Hematopoietic multipotent progenitor cell (in vitro differentiated cells): Measurements from ENCODE around the gene CASZ1. TPM values are rescaled to one million over a fixed set of nuclear protein-coding genes. Genes with fewer than 3 reads are reported as not detected.

Experiments used
- DNase-seq, 3 donors: peaks; one replicate each; pipeline ENCODE4 v3.0.0-alpha.2; 2011 to 2015; ENCODE audit warnings: low read depth in 2 of 3, low spot score in 2 of 3
- total RNA-seq: library from RNA; depleted of rRNA; stranded (reverse); fragments of >200 nt; gene quantifications from one replicate; pipeline ENCODE4 v1.2.3, GENCODE V29; 2012

The CASZ1 gene
- total RNA-seq, 1 donor, result 6.2 TPM

- DNase-seq, result no peak
Measured at GRCh38 chr1:10662090-10662688, 134.3 kb downstream of the CASZ1 start.

GRCh38 chr1:10661453-10661852 is 135.0 kb downstream of the CASZ1 start:
- DNase-seq, result no peak

GRCh38 chr1:10659646-10660540 is 136.6 kb downstream of the CASZ1 start:
- DNase-seq, result no peak

- no peak for DNase-seq
Measured at GRCh38 chr1:10659218-10659617, 137.2 kb downstream of the CASZ1 start.

GRCh38 chr1:10658396-10659066 is 137.9 kb downstream of the CASZ1 start:
- no peak for DNase-seq

GRCh38 chr1:10657088-10657847 is 139.2 kb downstream of the CASZ1 start:
- no peak for DNase-seq

GRCh38 chr1:10656431-10656830 is 140.0 kb downstream of the CASZ1 start:
- no peak for DNase-seq

GRCh38 chr1:10655002-10655401 is 141.4 kb downstream of the CASZ1 start:
- no peak for DNase-seq

- DNase-seq, result no peak
Measured at GRCh38 chr1:10653370-10654125, 142.9 kb downstream of the CASZ1 start.

GRCh38 chr1:10652626-10653025 is 143.8 kb downstream of the CASZ1 start:
- DNase-seq, result no peak

GRCh38 chr1:10651793-10652192 is 144.7 kb downstream of the CASZ1 start:
- DNase-seq, result no peak

GRCh38 chr1:10651389-10651766 is 145.1 kb downstream of the CASZ1 start:
- no peak for DNase-seq

GRCh38 chr1:10650556-10651388 is 145.7 kb downstream of the CASZ1 start:
- DNase-seq, result no peak

- DNase-seq, result no peak
Measured at GRCh38 chr1:10649517-10650201, 146.8 kb downstream of the CASZ1 start.

- no peak for DNase-seq
Measured at GRCh38 chr1:10648689-10649516, 147.5 kb downstream of the CASZ1 start.

GRCh38 chr1:10647414-10648170 is 148.9 kb downstream of the CASZ1 start:
- no peak for DNase-seq

GRCh38 chr1:10646347-10646861 is 150.0 kb downstream of the CASZ1 start:
- no peak for DNase-seq
